Pericardium fibroblast (primary cell): ENCODE measurements around the gene ZNF48. TPM values are rescaled to one million over a fixed set of nuclear protein-coding genes. Genes with fewer than 3 reads are reported as not detected.

Source experiments
- total RNA-seq: library from RNA; depleted of rRNA; stranded (reverse); fragments of >200 nt; gene quantifications from 2 replicates; pipeline ENCODE4 v1.2.3, GENCODE V29; 2015

The ZNF48 gene
- 3.7 and 3.9 TPM in 2 replicates for total RNA-seq

DNA sequence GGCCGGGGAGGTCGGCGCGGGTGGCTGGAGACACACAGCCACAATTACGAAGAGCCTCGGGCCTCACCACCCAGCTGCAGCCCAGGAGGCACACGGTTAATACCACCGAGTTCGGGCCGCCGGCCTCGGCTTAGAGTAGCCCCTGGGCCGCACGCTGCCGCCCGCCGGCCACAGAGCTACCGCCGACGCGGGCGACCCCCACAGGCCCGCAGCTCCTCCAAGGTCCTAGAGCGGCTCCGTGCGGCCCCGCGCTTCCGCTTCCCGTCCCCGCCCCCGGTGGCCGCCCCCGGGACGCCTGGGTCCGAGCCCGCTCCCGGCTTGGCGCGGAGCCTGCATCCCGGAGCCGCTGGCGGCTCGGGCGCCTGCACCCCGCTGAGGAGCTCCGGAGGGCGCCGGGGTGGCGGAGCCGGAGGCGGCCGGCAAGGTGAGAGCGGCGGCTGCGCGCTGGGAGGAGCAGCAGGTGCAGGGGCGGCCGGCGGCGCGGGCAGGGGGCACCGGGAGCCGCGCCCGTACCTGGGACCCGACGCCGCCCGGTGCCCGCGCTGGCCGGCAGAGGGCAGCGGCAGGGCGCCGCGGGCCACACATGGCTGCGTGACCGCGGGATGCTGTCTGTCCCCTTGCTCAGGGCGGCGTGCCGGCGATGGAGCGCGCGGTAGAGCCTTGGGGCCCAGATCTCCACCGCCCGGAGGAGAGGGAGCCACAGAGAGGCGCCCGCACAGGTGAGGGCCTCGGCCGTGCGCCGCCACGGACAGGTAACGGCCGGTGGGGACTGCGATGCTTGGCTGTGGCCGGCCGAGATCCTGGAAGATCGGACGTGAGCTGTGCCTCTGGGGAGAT, at the start of gene ZNF48:
Gene ZNF48 (plus strand): TSS at position 266 of the 837 bp plus-strand sequence. CDS start 375 bp downstream, at position 641.

DNA sequence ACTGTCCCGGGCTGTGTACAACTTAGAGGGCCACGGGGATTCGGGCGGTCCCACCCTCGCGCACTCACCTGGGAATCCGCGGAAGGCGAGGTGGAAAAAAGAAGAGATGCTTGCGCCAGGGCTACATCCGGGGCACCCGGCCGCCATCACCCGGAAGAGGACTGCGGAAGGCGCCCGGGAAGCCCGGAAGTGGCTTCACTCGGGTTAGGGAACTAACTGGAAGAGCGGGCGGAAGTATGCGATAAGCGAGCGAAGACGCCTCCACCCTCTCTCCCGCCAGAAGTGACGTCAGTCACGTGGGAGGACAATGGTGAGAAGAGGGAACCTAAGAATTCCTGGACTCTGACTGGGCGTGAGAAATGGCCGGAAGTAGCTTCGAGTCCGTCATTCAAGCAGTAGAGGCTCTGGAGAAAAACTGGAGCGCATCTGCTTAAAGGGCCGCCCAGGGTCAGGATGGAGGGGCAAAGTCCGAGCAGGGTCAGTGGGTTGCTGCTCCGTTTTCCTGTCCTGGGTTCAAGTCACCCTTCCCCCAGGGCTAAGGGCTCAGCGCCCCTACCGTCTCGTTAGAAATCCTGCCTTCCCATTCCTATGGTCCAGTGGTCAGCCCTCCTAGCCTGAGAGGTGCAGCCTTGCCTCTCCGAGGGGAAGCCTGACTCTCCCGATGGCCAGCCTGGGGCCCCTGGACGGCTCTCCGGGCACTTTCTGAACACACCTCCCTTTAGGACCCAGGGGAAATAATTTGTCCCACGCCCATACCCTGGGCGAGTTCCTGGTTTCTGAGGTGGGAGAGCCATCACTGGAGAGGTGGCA, 39.9 kb upstream of the ZNF48 start, which contains the start of gene CD2BP2:
Gene CD2BP2 (minus strand): TSS at position 165 of the 810 bp plus-strand sequence. CDS start 627 bp downstream, outside the sequence.

DNA sequence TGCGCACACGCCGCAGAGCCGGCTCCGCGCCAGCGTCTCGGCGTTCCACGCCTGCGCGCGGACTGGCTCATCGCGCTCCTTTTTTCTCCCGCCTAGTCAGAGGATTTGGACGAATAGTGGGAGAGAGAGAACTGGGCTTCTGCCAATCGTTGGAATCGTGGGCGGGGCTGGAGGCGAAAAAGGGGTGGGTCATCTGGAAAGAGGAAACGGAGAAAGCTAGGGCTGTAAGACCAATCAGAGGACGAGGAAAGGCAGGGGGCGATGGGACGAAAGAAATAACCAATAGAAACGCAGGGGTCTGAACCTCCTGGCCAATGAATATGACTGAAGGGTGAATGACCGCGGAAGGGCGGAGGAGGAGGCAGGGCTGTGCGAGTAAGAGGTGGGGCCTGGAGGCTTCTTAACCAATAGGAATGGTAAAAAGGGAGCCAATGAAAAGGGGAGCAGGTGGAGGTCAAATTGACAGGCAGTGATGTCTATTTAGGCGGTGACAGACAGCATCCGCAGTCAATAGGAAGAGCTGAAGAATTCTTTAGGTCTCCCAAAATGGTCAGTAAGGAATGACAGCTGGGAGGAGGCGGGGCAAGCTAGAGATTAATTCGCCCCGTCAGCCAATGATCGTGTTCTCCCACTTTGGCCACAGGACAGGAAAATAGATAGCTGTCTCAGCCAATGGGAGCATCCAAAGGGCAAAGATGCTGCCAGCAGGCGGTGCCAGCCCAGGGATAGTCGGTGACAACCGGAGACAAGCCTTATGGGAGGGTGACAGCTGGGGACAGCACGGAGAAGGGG, 24.6 kb upstream of the ZNF48 start, which contains the start of gene TBC1D10B:
Gene TBC1D10B (minus strand): TSS at position 39 of the 792 bp plus-strand sequence. CDS start 311 bp downstream, outside the sequence.

DNA sequence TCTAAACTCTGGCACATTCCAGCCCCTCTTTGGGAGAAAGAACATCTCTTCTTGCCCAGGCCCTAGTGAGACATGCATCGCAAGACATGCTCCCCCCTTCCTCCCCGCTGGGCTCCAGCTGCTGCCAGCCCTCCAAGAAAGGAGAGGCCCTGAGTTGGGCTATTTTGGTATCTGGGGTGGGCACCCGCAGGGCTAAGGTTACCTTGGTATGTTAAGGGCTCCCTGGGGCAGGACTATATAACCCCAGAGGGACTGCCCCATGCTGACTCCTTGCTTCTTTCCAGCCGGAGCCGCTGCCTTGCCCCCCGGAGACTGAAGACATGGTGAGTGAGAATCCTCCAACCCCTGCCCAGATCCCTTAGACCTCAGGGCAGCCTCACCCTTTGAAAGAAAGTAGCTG, 20.7 kb upstream of the ZNF48 start, which contains the start of gene MYL11:
Gene MYL11 (plus strand): TSS at position 265 of the 400 bp plus-strand sequence. CDS start 56 bp downstream, at position 321.

DNA sequence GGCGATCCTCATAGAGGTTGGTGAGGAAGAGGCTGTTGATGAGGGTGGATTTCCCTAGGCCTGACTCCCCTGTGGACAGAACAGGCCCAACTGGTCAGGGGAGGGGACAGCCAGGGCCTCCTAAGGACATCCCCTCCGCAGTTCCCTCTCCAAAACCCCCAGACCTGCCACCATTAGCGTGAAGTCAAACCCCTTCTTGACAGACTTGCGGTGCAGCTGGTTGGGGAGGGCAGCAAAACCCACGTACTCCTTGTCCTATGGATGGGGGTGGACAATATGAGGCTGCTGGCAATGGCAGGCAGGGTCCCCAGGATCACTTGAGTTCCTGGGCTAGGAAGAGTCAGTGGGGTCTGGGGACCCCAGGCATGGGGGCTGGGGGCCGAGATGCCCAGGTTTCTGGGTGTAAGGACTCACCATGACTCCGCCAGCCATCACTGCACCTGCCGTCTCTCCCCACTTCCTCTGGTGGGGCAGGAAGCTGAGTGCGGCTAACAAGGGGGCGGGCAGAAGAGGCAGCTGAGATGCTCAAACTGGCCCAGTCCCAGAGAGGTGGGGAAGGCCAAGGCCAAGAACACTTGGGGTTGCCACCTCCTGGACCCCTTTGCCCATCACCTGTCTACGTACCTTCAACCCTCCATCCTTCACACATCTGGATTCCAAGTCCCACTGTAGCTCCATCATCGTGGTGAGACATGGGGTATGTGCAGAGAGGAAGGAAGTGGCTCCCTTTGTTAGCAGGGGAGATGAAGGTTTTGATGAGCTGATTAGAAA, 12.9 kb upstream of the ZNF48 start, which contains the start of gene SEPTIN1:
Gene SEPTIN1 (minus strand): TSS at position 451 of the 771 bp plus-strand sequence. CDS start 19 bp downstream, at position 432.

DNA sequence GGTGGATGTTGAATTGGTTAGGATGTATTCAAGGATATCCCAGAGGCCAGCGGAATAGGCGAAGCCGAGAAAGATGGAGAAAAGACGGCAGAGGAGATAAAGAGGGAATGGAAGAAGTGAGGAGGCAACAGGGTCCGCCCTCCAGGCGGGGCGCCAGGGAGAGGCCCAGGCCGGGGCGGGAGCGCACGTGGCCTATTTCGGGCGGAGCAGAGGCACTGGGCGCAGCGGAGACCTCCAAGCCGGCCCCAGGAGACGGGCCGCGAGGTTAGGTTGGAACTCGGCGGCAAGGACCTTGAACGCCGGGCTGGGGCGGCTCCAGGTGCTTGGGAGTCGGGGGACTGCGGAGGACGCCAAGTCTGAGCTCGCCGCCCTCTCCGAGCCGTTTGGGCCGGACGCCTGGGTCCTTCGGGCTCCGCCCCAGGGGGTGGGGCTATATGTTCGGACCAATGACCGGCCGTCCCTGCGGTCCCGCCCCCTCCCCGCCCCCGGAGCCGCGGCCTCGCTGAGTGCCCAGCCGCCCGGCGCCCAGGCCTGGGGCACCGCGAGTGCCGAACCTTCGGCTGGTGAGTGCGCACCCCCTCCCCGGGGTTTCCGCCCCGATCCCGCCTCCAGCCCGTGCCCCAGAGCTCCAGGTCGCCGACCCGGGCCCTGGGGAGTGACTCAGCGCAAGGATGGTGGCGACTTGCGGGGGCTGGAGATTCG, 12.0 kb downstream of the ZNF48 start, which contains the start of gene ZNF771:
Gene ZNF771 (plus strand): TSS at position 505 of the 702 bp plus-strand sequence. CDS start 448 bp downstream, outside the sequence.

DNA sequence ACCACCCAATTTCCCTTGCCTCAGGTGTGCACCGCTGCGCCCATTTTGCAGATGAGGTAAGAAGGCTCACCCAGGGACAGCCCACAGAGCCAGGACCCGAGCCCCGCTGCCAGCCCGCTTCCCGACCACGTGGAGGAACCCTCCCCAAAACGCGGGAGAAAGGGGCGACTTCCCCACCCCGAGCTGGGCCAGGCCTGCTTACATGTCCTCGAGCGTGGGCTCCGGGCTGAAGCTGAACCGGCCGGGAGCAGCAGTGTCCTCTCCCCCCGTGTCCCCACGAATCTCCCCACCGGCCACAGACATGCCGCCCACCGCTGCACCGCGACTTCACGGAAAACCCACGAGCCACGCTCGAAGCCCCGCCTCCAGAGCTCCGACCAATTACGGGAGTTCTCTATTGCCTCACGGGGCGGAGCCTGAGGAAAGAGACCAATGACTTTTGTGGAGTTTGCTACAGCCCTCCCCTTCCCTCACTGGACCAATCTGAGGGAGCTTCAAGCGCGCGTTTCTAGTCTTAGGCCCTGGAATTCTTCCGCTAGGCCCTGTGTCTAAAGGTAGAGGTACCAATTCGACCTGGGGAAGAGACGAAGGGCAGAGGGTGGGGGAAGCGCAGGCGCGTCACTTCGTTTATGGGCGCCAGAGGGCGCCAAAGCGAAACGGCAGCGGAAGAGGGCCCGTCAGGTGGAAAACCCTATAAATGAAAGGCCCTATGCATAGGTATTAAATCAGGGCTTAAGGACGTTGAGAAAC, 34.6 kb downstream of the ZNF48 start, which contains the start of gene DCTPP1:
Gene DCTPP1 (minus strand): TSS at position 353 of the 750 bp plus-strand sequence. CDS start 50 bp downstream, at position 303.

DNA sequence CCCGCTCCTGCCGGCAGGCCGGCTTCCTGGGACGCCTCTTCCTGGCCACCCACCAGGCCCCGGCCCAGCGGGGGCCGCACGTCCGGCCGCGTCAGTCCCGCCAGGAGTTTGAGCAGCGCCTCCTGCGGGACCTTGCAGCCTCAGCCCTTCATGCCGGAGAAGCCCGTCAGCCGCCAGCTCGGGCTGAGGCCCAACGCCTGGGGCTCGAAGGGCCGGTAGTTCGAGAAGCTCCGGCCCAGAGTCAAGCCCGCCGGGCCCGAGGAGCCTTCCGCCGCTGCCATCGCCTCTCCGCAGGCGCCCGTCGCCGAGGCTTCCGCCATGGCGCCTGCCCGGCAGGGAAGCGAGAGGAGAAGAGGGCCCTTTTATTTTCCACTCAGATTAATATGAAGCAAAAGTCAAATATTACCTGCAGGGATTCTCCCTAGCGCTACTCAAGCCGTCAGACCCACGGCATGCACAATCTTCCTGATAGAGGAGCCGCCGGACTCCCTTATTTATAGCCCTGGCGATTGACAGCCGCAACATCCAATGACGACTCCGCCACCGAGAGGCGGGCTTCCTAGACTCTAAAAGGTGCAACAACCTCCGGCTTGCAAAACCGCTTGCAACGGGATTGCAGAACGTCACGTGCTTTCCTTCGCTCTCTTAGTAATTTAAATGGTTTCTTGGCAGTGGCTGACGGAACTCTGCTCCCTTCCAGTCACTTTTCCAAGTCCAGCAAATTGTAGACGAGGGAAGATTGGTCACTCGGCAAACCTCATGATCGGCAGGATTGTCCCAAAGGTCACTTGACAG, 50.4 kb downstream of the ZNF48 start, which contains the start of gene SEPHS2:
Gene SEPHS2 (minus strand): TSS at position 467 of the 795 bp plus-strand sequence. CDS start 147 bp downstream, at position 320.

Other genes with a start within 250 kb of the ZNF48 start
- 0.43 and 4.2 TPM in 2 replicates for gene CORO1A, start 211.8 kb upstream of the ZNF48 start, total RNA-seq
- 28.4 and 117 TPM in 2 replicates for gene BOLA2B, start 201.8 kb upstream of the ZNF48 start, total RNA-seq
- gene SLX1A, start 201.5 kb upstream of the ZNF48 start, total RNA-seq = 24.3 and 26.1 TPM in 2 replicates
- gene SULT1A3, start 196.2 kb upstream of the ZNF48 start, total RNA-seq = 2.6 and 7.0 TPM in 2 replicates
- gene NPIPB13, start 146.9 kb upstream of the ZNF48 start, total RNA-seq = 0.26 and 1.9 TPM in 2 replicates
- 34.2 and 44.1 TPM in 2 replicates for gene CD2BP2, start 40.1 kb upstream of the ZNF48 start, total RNA-seq
- 33.7 and 44.6 TPM in 2 replicates for gene TBC1D10B, start 24.9 kb upstream of the ZNF48 start, total RNA-seq
- 48.3 TPM in 1 of 2 replicates, not detected in the other for gene MYL11, start 20.6 kb upstream of the ZNF48 start, total RNA-seq
- gene SEPTIN1, start 12.9 kb upstream of the ZNF48 start, total RNA-seq = 0.51 TPM in 1 of 2 replicates, not detected in the other
- 31.0 and 34.2 TPM in 2 replicates for gene ZNF771, start 12.2 kb downstream of the ZNF48 start, total RNA-seq
- gene DCTPP1, start 34.6 kb downstream of the ZNF48 start, total RNA-seq = 24.3 and 31.5 TPM in 2 replicates
- 26.9 and 29.8 TPM in 2 replicates for gene SEPHS2, start 50.5 kb downstream of the ZNF48 start, total RNA-seq
- gene ITGAL, start 77.3 kb downstream of the ZNF48 start, total RNA-seq = not detected in 2 replicates
- 30.6 and 33.6 TPM in 2 replicates for gene ZNF768, start 131.1 kb downstream of the ZNF48 start, total RNA-seq
- gene ZNF747, start 139.4 kb downstream of the ZNF48 start, total RNA-seq = 9.9 and 11.9 TPM in 2 replicates
- 9.0 and 9.4 TPM in 2 replicates for gene ZNF764, start 163.0 kb downstream of the ZNF48 start, total RNA-seq
- 9.9 and 11.5 TPM in 2 replicates for gene ZNF688, start 176.3 kb downstream of the ZNF48 start, total RNA-seq
- gene ZNF785, start 190.3 kb downstream of the ZNF48 start, total RNA-seq = 4.8 and 6.6 TPM in 2 replicates
- 5.6 and 7.4 TPM in 2 replicates for gene ZNF689, start 215.0 kb downstream of the ZNF48 start, total RNA-seq